Activated naive CD8-positive, alpha-beta T cell treated with anti-CD3 and anti-CD28 coated beads, Interleukin-2, amount 10 ng/mL, durations not matched to agents 7 days and 5 days (primary cell): ENCODE results near the gene DLG2. TPM values are rescaled to one million over a fixed set of nuclear protein-coding genes. Genes with fewer than 3 reads are reported as not detected.
"Not testable (repeated sequence)": the region's sequence is repeated elsewhere in the genome, so short reads cannot be mapped to it uniquely, and the experiment has no call there.

Experiments used
- ATAC-seq: fragments of 150-1000 bp; cut with Tn5 transposase; one replicate; pipeline ENCODE4 v1.10.0; 2021; ENCODE audit warnings: low read depth, moderate library complexity
- POLR2A ChIA-PET: fragments of 350-600 bp; sonication (Branson Sonifier 250); formaldehyde crosslinking; loops from one replicate; lab custom pipeline; 2021; ENCODE audit warnings: antibody characterized with exemption; lab: Charles Lee
- DNase-seq: peaks from one replicate; pipeline ENCODE4 v3.0.0; 2021
- H3K27ac Mint-ChIP-seq: one replicate; pipeline ENCODE4 v1.8.0; 2022; ENCODE audit warnings: mild to moderate bottlenecking, mixed read lengths
- H3K27me3 Mint-ChIP-seq: one replicate; pipeline ENCODE4 v1.8.0; 2022; ENCODE audit warnings: mild to moderate bottlenecking, moderate library complexity, mixed read lengths
- H3K36me3 Mint-ChIP-seq: one replicate; pipeline ENCODE4 v1.8.0; 2021; ENCODE audit warnings: mild to moderate bottlenecking, mixed read lengths
- H3K4me1 Mint-ChIP-seq: one replicate; pipeline ENCODE4 v1.8.0; 2021; ENCODE audit warnings: mixed read lengths
- H3K4me3 Mint-ChIP-seq: one replicate; pipeline ENCODE4 v1.8.0; 2022; ENCODE audit warnings: mild to moderate bottlenecking, moderate library complexity, mixed read lengths
- H3K9me3 Mint-ChIP-seq: one replicate; pipeline ENCODE4 v1.8.0; 2021; ENCODE audit warnings: mixed read lengths
- total RNA-seq, 2 experiments: library from RNA; stranded (reverse); gene quantifications; one replicate each; pipeline ENCODE4 v1.2.3, GENCODE V29; 2021

Gene DLG2
- total RNA-seq, 2 experiments from 2014 or later: 2.6 to 3.4 TPM

GRCh38 chr11:84794663-84795443, 832.3 kb downstream of the DLG2 start:
- Mint-ChIP-seq H3K27ac (no peak overlapping the region), H3K9me3 (peaks cover 12% of the 10 kb centered on the region), H3K4me1 (no peaks in the 10 kb centered on the region), H3K4me3 (no peak overlapping the region), H3K36me3 (no peaks in the 10 kb centered on the region), H3K27me3 (no peaks in the 10 kb centered on the region)
- DNase-seq: no peak
- POLR2A ChIA-PET: no interaction called here
- no peak for ATAC-seq

GRCh38 chr11:84793318-84793717, 833.8 kb downstream of the DLG2 start:
- no peaks in the 10 kb centered on the region for H3K36me3 Mint-ChIP-seq
- no peak for DNase-seq
- ATAC-seq: no peak
- no peaks in the 10 kb centered on the region for H3K4me1 Mint-ChIP-seq
- POLR2A ChIA-PET: no interaction called here
- peaks cover 10% of the 10 kb centered on the region for H3K9me3 Mint-ChIP-seq
- no peaks in the 10 kb centered on the region for H3K27me3 Mint-ChIP-seq
- H3K27ac Mint-ChIP-seq: no peak overlapping the region
- no peak overlapping the region for H3K4me3 Mint-ChIP-seq

GRCh38 chr11:84790849-84791427, 836.2 kb downstream of the DLG2 start:
- ATAC-seq (no peak), DNase-seq (no peak)
- no peak overlapping the region for H3K4me3 Mint-ChIP-seq
- H3K4me1 Mint-ChIP-seq: no peaks in the 10 kb centered on the region
- H3K36me3 Mint-ChIP-seq: no peaks in the 10 kb centered on the region
- no peaks in the 10 kb centered on the region for H3K27me3 Mint-ChIP-seq
- POLR2A ChIA-PET: no interaction called here
- H3K27ac Mint-ChIP-seq: no peak overlapping the region
- H3K9me3 Mint-ChIP-seq: peaks cover 3% of the 10 kb centered on the region

DNA sequence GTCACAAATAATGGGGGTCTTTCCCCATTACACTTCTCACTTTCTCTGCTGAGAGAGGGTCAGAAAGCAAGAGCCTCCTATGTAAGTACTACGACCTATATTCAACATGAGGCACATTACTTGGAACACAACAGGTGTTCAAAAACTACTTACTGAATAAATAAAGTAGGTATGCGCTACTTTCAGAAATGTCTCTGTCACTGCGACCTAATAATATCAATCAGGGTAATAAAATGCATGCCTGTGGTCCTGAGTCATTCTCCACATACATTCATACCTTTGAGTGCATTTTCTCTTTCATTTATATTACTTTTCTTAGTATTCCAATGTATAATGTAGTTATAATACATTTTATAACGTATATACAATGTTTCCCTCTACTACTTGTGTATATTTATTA, 838.9 kb downstream of the DLG2 start:
- H3K27ac Mint-ChIP-seq: no peak overlapping the region

GRCh38 chr11:84784158-84784557, 843.0 kb downstream of the DLG2 start:
- not testable (repeated sequence) for H3K4me1 Mint-ChIP-seq, H3K9me3 Mint-ChIP-seq, H3K36me3 Mint-ChIP-seq, ATAC-seq, H3K4me3 Mint-ChIP-seq, H3K27ac Mint-ChIP-seq, DNase-seq, H3K27me3 Mint-ChIP-seq
- POLR2A ChIA-PET: interaction anchor here (0.6 kb wide), 1 partner anchor 64 kb away, joined by 3 read pairs; no protein-coding TSS in a partner anchor

More for the DNA sequence above, 838.9 kb downstream of the DLG2 start:
- DNase-seq: no peak
- no peak for ATAC-seq
- Mint-ChIP-seq H3K36me3 (no peaks in the 10 kb centered on the region), H3K27me3 (no peaks in the 10 kb centered on the region), H3K9me3 (peaks cover 5% of the 10 kb centered on the region), H3K4me1 (no peaks in the 10 kb centered on the region), H3K4me3 (no peak overlapping the region)
- POLR2A ChIA-PET: no interaction called here

GRCh38 chr11:84780689-84781293, 846.4 kb downstream of the DLG2 start:
- DNase-seq: no peak
- peaks cover 10% of the 10 kb centered on the region for H3K9me3 Mint-ChIP-seq
- H3K4me1 Mint-ChIP-seq: no peaks in the 10 kb centered on the region
- no peaks in the 10 kb centered on the region for H3K36me3 Mint-ChIP-seq
- no peaks in the 10 kb centered on the region for H3K27me3 Mint-ChIP-seq
- H3K27ac Mint-ChIP-seq: no peak overlapping the region
- POLR2A ChIA-PET: no interaction called here
- ATAC-seq: no peak
- no peak overlapping the region for H3K4me3 Mint-ChIP-seq

DNA sequence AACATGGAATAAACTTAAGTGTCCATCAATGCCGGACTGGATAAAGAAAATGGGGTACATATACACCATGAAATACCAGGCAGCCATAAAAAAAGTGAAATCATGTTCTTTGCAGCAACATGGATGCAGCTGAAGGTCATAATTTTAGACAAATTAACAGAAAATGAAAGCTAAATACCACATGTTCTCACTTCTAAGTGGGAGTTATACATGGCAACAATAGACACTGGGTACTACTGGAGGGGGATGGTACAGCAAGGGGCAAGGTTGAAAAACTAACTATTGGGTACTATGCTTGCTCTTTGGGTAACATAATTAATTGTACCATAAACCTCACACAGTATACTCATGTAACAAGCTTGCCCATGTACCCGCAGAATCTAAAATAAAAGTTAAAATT, 851.6 kb downstream of the DLG2 start:
- H3K27me3 Mint-ChIP-seq: no peaks in the 10 kb centered on the region
- H3K4me1 Mint-ChIP-seq: no peaks in the 10 kb centered on the region
- H3K9me3 Mint-ChIP-seq: peaks cover 10% of the 10 kb centered on the region
- ATAC-seq: no peak
- H3K4me3 Mint-ChIP-seq: no peak overlapping the region
- POLR2A ChIA-PET: no interaction called here
- no peak overlapping the region for H3K27ac Mint-ChIP-seq
- DNase-seq: no peak
- H3K36me3 Mint-ChIP-seq: no peaks in the 10 kb centered on the region

DNA sequence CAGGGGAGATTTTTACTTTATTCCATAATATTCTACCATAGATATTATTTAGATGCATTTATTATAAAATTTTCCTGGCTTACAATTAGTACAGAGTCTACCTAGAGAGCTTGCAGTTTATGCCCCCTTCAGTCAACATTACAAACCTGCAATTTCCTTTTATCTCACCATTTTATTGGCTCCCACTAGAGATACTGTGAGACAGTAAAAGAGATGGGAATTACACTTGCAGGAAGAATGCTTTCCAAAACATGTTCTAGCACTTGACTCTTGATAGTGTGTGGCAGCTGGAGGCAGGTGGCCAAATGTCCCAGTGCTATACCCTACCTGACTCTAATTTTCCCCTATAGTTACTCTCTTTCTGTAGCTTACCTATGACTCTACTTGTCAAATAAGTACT, 863.2 kb downstream of the DLG2 start:
- no peak overlapping the region for H3K4me3 Mint-ChIP-seq
- no peak overlapping the region for H3K27ac Mint-ChIP-seq
- POLR2A ChIA-PET: no interaction called here
- H3K36me3 Mint-ChIP-seq: no peaks in the 10 kb centered on the region
- no peaks in the 10 kb centered on the region for H3K4me1 Mint-ChIP-seq
- H3K27me3 Mint-ChIP-seq: no peaks in the 10 kb centered on the region
- H3K9me3 Mint-ChIP-seq: peaks cover 1% of the 10 kb centered on the region
- DNase-seq (no peak), ATAC-seq (no peak)

DNA sequence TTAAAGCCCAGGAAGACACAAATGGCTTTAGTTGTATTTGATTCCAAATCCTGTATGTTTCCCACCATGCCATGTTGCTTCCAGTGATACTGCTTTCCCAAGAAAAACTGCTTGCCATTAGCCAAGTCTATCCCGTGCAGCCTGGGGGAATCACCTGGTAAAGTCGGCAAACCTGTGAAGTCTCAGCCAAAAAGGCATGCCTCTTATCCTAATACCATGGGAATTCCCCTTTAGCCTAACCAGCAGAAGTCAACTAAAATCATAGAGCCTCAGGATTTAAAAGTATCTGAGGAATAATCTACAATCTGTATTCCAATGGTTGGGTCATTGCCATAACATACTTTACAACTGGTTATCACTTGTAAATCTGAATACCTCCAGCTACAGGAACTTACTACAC, 869.4 kb downstream of the DLG2 start:
- ATAC-seq: no peak
- H3K4me3 Mint-ChIP-seq: no peak overlapping the region
- no peak for DNase-seq
- H3K27ac Mint-ChIP-seq: no peak overlapping the region
- H3K9me3 Mint-ChIP-seq: peaks cover 3% of the 10 kb centered on the region
- POLR2A ChIA-PET: no interaction called here
- no peaks in the 10 kb centered on the region for H3K4me1 Mint-ChIP-seq
- no peaks in the 10 kb centered on the region for H3K27me3 Mint-ChIP-seq
- H3K36me3 Mint-ChIP-seq: no peaks in the 10 kb centered on the region

DNA sequence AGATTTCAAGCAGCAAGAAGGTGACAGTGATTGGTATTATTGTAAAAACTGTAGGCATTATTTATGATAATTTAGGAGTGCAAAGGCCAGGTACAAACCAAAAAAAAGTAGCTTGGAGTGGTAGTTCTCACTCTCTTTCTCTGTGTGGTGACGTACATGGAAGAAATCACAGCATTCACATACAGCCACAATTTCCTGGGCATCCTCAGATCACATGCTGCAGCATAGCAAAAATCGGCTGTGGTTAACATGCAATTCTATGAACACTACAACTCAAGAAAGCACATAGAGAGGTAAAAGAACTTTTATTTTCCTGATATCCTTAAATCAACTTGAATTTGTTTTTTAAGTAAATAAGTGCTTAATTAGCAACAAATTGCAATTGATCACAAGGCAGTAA, 875.8 kb downstream of the DLG2 start:
- Mint-ChIP-seq H3K4me3 (no peak overlapping the region), H3K27me3 (no peaks in the 10 kb centered on the region), H3K27ac (no peak overlapping the region), H3K4me1 (peaks cover 2% of the 10 kb centered on the region), H3K9me3 (peaks cover 2% of the 10 kb centered on the region), H3K36me3 (no peaks in the 10 kb centered on the region)
- ATAC-seq (no peak), DNase-seq (no peak)
- POLR2A ChIA-PET: no interaction called here

- DNase-seq: no peak
- peaks cover 2% of the 10 kb centered on the region for H3K4me1 Mint-ChIP-seq
- no peaks in the 10 kb centered on the region for H3K9me3 Mint-ChIP-seq
- H3K27me3 Mint-ChIP-seq: no peaks in the 10 kb centered on the region
- H3K4me3 Mint-ChIP-seq: no peak overlapping the region
- POLR2A ChIA-PET: no interaction called here
- ATAC-seq: no peak
- H3K27ac Mint-ChIP-seq: no peak overlapping the region
- H3K36me3 Mint-ChIP-seq: no peaks in the 10 kb centered on the region
These were observed 879.3 kb downstream of the DLG2 start for GRCh38 chr11:84747871-84748270.

DNA sequence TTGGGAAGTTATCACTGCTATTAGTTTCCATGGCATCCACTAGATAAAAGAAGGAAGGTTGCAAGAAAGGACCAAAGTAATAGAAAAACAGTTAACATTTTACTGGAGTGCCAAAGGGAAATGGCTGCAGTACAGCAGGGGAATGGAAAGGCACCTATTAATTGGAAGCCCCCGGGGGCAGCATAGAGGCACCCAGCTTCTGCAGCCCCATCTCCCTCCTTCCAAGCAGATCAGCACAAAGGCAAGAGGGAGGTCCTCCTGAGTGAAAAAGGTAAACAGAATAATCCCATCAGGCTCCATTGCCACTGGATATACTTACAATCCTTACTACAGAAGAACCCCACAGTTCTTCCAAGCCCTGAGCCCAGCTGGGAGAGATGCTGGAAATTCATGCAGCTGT, 887.1 kb downstream of the DLG2 start:
- H3K4me3 Mint-ChIP-seq: no peak overlapping the region
- no peak overlapping the region for H3K27ac Mint-ChIP-seq
- H3K4me1 Mint-ChIP-seq: no peaks in the 10 kb centered on the region
- ATAC-seq: no peak
- POLR2A ChIA-PET: no interaction called here
- DNase-seq: no peak
- peaks cover 7% of the 10 kb centered on the region for H3K9me3 Mint-ChIP-seq
- no peaks in the 10 kb centered on the region for H3K36me3 Mint-ChIP-seq
- H3K27me3 Mint-ChIP-seq: no peaks in the 10 kb centered on the region

GRCh38 chr11:84724256-84724655, 902.9 kb downstream of the DLG2 start:
- POLR2A ChIA-PET: no interaction called here
- Mint-ChIP-seq H3K4me3 (no peak overlapping the region), H3K27ac (no peak overlapping the region), H3K27me3 (peaks cover 9% of the 10 kb centered on the region), H3K4me1 (no peaks in the 10 kb centered on the region), H3K9me3 (peaks cover 3% of the 10 kb centered on the region), H3K36me3 (no peaks in the 10 kb centered on the region)
- DNase-seq: no peak
- no peak for ATAC-seq

DNA sequence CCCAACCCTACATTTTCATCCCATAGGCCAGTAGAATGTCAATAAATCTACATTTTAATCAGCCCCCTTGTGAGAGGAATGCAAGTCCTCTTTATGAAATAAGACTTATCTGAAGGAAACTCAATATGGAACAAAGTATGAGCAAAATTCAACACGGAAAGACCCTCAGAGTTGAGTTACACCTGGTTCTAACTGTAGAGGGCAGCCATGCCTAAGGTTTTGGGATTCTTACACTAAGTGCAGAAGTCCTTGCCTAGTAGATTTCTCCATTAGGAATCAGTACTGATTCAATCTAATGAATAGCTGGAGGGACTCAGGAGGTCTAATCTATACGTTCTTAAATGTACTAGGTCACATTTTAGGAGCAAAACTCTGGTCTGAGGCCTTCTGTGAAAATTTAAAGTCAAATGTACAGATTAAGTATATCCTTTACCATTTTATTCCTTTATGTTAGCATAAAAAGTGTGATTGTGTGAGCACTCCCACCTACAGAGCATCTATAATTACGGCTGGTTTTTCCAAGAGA, 904.5 kb downstream of the DLG2 start:
- no peak overlapping the region for H3K27ac Mint-ChIP-seq
- H3K4me1 Mint-ChIP-seq: no peaks in the 10 kb centered on the region
- ATAC-seq (no peak), DNase-seq (no peak)
- no peaks in the 10 kb centered on the region for H3K9me3 Mint-ChIP-seq
- H3K36me3 Mint-ChIP-seq: no peaks in the 10 kb centered on the region
- POLR2A ChIA-PET: no interaction called here
- peaks cover 13% of the 10 kb centered on the region for H3K27me3 Mint-ChIP-seq
- no peak overlapping the region for H3K4me3 Mint-ChIP-seq
